ENCODE results near the gene RCOR1.
"Not testable (repeated sequence)": the region's sequence is repeated elsewhere in the genome, so short reads cannot be mapped to it uniquely, and the experiment has no call there.

The RCOR1 gene

GRCh38 chr14:102591944-102592762 is at the start of gene RCOR1:
Gene RCOR1 (plus strand): TSS chr14:102592649. CDS start chr14:102592887, 238 bp downstream.
- peak; percentile 99 for DNase-seq (ENCODE audit: low spot score)

- no peak for DNase-seq (ENCODE audit: low spot score)
Measured at GRCh38 chr14:102544046-102544746, 48.3 kb upstream of the RCOR1 start.

- DNase-seq (ENCODE audit: low spot score): no peak
Measured at GRCh38 chr14:102544747-102545460, 47.5 kb upstream of the RCOR1 start.

DNA sequence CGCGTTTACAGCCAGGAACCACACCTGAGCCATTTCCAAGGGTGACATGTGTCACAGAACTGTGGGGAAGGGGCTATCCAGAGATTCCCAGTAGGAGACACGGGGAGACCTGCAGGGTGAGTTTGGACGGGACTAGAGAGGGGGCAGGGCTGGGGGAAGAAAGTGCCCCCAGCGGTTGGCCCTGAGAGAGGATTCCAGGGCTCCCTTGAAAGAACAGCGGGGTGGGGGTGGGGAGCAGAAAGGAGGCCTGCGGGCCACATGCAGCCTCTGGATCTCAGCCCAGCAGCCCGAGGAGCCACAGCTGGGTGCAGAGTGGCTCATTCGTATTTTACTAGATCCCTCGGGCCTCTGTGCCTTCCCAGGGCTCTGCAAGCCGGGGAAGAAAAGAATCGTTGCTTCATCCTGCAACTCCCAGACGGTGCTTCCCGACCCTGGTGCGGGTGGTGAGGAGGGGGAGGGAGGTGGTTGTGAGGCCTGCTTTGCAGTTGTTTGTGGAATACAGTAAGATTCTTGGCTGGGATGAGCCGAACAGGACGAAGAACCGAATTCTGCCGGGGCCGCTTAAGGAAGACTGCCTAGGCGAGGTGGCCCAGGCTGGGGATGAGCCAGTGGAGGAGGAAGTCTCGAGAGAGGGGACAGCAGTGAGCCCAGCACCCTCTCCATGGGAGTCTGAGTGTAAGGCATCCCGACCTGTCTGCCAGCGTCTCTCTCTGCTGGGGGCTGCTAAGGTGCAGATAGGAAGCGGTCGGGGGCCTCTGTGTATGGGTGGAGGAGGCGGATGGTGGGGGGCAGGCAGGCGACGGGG is 46.8 kb upstream of the RCOR1 start:
- DNase-seq (ENCODE audit: low spot score): peak; percentile 27

- DNase-seq (ENCODE audit: low spot score): no peak
Measured at GRCh38 chr14:102548616-102549240, 43.7 kb upstream of the RCOR1 start.

- DNase-seq (ENCODE audit: low spot score): not testable (repeated sequence)
Measured at GRCh38 chr14:102550927-102551401, 41.5 kb upstream of the RCOR1 start.

- no peak for DNase-seq (ENCODE audit: low spot score)
Measured at GRCh38 chr14:102551995-102552705, 40.3 kb upstream of the RCOR1 start.

- DNase-seq (ENCODE audit: low spot score): peak; percentile 75
Measured at GRCh38 chr14:102554821-102555819, 37.3 kb upstream of the RCOR1 start.

DNA sequence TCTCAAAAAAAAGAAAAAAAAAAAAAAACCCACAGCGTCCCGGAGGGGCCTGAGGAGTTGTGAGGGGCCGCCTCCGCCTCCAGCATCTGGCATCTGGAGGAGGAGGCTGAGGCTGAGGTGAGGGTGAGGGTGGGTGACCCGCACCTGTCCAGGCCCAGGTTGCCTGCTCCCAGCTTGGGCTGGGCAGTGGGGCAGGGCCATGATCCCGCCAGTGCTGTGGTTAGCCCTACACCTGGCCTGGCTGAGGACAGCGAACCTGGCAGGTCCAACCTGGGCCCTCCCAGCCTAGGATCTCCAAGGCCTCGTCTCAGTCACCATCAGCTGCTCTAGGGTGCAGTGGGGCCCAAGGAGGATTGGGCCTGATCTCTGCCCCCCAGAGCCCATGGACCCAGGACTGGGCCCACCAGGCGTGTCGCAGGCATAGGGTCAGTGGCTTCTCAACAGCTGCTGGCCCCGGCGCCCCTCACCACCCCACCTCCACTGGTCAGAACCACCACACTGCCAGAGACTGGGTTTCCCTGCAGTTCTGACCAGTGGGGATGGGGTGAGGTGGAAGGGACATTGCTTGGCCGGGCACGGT is 36.3 kb upstream of the RCOR1 start:
- DNase-seq (ENCODE audit: low spot score): no peak

DNA sequence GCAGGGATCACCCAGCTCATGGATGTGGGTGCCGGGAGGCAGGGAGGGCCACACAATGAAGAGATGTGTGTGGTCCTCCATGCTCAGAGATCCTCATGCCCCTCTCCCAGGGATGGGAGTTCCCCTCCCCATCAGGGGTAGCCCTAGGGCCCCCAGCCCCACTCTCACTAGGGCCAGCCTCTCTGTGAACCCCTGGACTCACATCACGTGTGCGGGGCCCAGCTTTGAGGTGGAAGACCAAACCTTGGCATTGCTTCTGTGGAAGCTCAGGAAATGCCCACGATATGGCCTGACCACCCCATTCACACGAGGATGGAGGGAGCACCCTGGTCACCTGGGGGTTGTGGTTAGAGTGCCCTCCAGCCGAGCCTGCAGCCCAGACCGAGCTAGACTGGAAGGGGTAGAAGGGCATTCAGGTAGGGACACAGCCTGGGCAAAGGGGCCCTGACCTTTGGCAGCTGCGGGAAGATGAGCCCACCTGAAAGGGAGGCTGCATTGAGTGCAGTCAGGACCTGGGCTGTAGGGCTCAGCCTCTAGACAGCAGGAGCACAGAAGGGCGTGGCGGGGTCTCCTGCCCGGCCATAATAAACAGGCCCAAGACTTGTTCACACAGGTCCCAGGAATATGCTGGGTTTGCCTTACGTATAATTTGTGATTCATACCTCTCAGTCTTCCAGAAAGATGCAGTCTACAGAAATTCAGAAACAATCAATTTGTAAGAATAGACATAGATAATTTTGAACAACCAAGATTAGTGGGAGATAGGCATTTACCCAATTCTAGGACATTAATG is 34.8 kb upstream of the RCOR1 start:
- DNase-seq (ENCODE audit: low spot score): no peak

DNA sequence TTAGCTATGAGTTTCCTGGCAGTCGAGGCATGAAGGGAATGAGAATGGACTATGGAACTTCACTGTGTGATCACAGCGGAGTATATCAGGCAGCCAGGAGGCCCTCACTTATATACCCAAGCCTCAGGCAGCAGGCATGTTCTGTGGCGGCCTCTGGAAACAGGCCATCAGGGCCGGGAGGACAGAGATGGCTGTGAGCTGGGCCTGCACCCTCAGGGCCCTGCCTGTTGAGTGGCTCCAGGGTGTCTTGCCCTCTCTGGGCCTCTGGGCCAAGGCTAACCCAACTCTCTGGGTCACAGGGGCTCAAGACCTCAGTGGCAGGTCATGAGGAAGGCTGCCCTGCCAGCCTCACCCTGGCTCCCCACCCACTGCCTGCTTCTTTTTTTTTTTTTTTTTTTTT is 33.9 kb upstream of the RCOR1 start:
- DNase-seq (ENCODE audit: low spot score): no peak

- DNase-seq (ENCODE audit: low spot score): no peak
Measured at GRCh38 chr14:102560458-102561261, 31.8 kb upstream of the RCOR1 start.

- DNase-seq (ENCODE audit: low spot score): no peak
Measured at GRCh38 chr14:102565331-102565887, 27.0 kb upstream of the RCOR1 start.

DNA sequence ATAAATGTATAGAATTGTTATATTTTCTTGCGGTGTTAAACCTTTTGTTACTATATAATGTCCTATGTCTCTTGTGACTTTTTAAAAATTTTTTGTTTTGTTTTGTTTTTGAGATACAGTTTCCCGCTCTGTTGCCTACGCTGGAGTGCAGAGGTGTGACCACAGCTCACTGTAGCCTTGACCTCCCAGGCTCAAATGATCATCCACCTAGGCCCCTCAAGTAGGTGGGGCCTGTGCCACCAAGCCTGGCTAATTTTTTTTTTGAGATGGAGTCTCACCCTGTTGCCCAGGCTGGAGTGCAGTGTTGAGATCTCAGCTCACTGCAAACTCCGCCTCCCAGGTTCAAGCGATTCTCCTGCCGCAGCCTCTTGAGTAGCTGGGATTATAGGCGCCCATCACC is 26.5 kb upstream of the RCOR1 start:
- no peak for DNase-seq (ENCODE audit: low spot score)

DNA sequence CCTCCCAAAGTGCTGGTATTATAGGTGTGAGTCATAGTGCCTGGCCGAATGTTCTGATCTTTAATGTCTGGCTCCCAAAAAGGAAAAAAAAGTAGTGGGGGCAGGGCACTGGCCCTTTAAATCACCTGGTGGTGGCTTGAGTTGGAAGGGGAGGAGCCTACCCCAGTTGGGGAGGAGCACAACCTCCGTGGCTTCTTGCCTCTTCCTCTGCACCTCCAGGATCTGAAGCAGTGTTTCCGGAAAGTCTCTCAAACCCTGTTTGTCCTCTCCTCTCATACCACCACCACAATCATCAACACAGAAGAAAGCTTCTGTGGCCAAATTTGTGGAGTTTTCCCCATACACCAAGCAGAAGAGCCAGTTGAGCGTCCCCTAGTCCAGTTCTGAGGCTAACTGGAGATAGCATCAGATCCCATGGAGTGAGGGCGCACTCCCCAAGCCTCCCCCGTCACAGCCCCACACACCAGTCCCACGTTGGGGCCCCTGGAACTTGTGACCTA is 24.3 kb upstream of the RCOR1 start:
- DNase-seq (ENCODE audit: low spot score): no peak

- DNase-seq (ENCODE audit: low spot score): no peak
Measured at GRCh38 chr14:102570334-102570995, 22.0 kb upstream of the RCOR1 start.
